ENCODE data around the gene ANKLE1. TPM values are rescaled to one million over a fixed set of nuclear protein-coding genes. Genes with fewer than 3 reads are reported as not detected.

Gene ANKLE1
- polyA plus RNA-seq, 1 donor (not counting 4 experiments of a cell fraction or from before 2014, with no cell fraction given), result 0.30 TPM

DNA sequence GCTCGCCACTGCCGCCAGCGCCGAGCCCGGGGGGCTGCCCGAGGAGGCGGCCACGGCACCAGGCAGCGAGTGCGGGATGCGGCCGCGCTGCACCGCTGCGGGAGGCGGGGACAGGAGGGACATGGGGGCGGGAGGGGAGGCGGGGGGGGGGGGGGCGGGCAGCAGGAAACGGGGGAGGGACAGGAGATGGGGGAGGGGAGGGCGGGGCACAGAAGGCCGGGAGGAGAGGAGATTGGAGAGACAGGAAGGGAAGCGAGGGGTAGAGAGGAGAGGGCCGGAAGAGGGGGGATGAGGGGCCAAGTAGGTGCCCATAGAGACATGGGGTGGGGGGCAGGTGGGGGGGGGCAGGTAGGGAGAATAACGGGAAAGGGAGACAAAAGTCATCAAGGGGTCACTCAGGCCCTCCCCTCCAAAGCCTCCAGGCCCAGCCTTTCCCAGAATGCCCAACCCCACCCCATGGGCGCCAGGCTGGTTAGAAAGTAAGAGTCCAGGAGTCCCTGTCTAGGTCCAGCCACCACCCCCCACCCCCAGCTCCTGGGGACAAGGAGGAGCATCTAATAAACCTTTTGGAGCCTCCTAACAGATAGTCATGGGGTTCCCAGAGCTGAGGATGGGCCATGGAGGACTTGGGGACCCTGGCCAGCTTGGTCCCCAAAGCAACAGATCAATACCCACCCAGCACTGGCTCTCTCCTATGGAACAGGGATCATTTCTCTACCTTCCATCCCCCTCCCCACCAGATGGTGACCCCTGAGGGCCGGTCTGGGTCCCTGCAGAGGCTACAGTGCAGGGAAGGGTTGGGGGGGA, 45.5 kb upstream of the ANKLE1 start:
- no peak for FAIRE-seq
- H3K79me2 ChIP-seq (ENCODE audit: control insufficient read depth, insufficient read depth, low read length), result peaks cover 34% of the 10 kb centered on the region
- H2AFZ ChIP-seq (ENCODE audit: control insufficient read depth, low read length), result no peak overlapping the region
- peaks cover 4% of the 10 kb centered on the region for H4K20me1 ChIP-seq (ENCODE audit: control insufficient read depth, extremely low read depth, insufficient read depth, low read length)
- no peak overlapping the region for H3K9ac ChIP-seq (ENCODE audit: control insufficient read depth, extremely low read depth, insufficient read depth, low read length)
- peaks cover 14% of the 10 kb centered on the region for H3K4me1 ChIP-seq (ENCODE audit: control insufficient read depth, extremely low read depth, insufficient read depth, low read length)
- no peaks in the 10 kb centered on the region for H3K27me3 ChIP-seq (ENCODE audit: control insufficient read depth, extremely low read depth, insufficient read depth, low read length)
- peak overlapping the region; percentile 92 for H3K4me2 ChIP-seq (ENCODE audit: control insufficient read depth, extremely low read depth, insufficient read depth, low read depth, low read length)
- H3K9me3 ChIP-seq (ENCODE audit: control insufficient read depth, low read depth, low read length), result no peaks in the 10 kb centered on the region
- H3K9me1 ChIP-seq (ENCODE audit: control insufficient read depth, extremely low read depth, insufficient read depth, low read length), result no peaks in the 10 kb centered on the region
- H3K4me3 ChIP-seq (ENCODE audit: control insufficient read depth in 2 of 3, extremely low read depth in 1 of 3, insufficient read depth in 2 of 3, low read depth in 1 of 3, low read length in 3 of 3), result peak overlapping the region; percentile 52 to 83 (median 79)
- DNase-seq (ENCODE audit: low read depth, low spot score), result no peak
- dilution Hi-C loops (cut with MboI; ENCODE audit: extremely low pct_ligation_motif_present, low sequenced_read_pairs), result no loop called here
- H3K27ac ChIP-seq (ENCODE audit: control insufficient read depth, insufficient read depth, low read length), result no peak overlapping the region
- H3K36me3 ChIP-seq (ENCODE audit: control insufficient read depth in 2 of 2, extremely low read depth in 1 of 2, insufficient read depth in 2 of 2, low read length in 2 of 2), result peaks cover 16 to 20% of the 10 kb centered on the region in 2 experiments
- TF ChIP-seq CTCF (optimal IDR thresholded peaks at IDR 0.05 in 1 of 3, IDR thresholded peaks at IDR 0.05 in 1 of 3, conservative IDR thresholded peaks at IDR 0.05 in 1 of 3; ENCODE audit: extremely low read depth in 1 of 3, insufficient read depth in 2 of 3, low read length in 3 of 3) (no peak), EZH2 (IDR thresholded peaks at IDR 0.05; ENCODE audit: low read length) (no peak)

DNA sequence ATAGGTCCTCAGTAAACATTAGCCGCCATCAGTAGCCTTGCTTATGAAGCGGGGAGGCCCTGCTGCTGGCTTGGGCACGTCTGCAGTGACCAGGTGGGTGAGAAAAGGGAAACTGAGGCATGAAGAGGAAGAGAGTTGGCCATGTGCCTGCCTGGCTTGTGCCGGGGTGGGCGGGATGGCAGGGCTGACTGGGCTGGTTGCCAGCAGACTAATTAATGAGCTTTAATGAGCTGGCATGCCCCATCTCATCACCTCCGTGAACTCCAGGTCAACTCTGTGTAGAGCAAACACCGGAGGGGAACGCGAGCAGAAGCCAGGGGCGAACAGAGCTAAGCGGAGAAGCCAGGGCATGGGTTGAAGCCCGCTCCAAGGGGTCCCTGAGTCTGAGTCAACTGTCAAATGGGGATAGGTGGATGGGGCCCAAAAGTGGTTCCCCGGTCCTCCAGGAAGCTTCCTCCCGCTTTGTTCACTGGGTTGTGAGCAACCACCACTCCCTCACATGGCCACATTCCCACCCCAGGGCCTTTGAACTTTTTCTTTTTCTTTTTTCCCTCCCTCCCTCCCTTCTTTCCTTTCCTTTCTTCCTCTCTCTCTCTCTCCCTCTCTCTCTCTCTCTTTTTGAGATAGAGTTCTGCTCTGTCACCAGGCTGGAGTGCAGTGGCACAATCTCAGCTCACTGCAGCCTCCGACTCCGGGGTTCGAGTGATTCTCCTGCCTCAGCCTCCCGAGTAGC, 44.7 kb upstream of the ANKLE1 start:
- Histone ChIP-seq H3K9ac (ENCODE audit: control insufficient read depth, extremely low read depth, insufficient read depth, low read length) (no peak overlapping the region), H2AFZ (ENCODE audit: control insufficient read depth, low read length) (no peak overlapping the region), H3K27ac (ENCODE audit: control insufficient read depth, insufficient read depth, low read length) (no peak overlapping the region), H3K4me3 (ENCODE audit: control insufficient read depth in 2 of 3, extremely low read depth in 1 of 3, insufficient read depth in 2 of 3, low read depth in 1 of 3, low read length in 3 of 3) (no peak overlapping the region), H3K79me2 (ENCODE audit: control insufficient read depth, insufficient read depth, low read length) (peaks cover 37% of the 10 kb centered on the region), H4K20me1 (ENCODE audit: control insufficient read depth, extremely low read depth, insufficient read depth, low read length) (peaks cover 4% of the 10 kb centered on the region), H3K9me1 (ENCODE audit: control insufficient read depth, extremely low read depth, insufficient read depth, low read length) (no peaks in the 10 kb centered on the region), H3K4me2 (ENCODE audit: control insufficient read depth, extremely low read depth, insufficient read depth, low read depth, low read length) (no peak overlapping the region), H3K36me3 (ENCODE audit: control insufficient read depth in 2 of 2, extremely low read depth in 1 of 2, insufficient read depth in 2 of 2, low read length in 2 of 2) (peaks cover 9 to 16% of the 10 kb centered on the region in 2 experiments), H3K9me3 (ENCODE audit: control insufficient read depth, low read depth, low read length) (no peaks in the 10 kb centered on the region), H3K27me3 (ENCODE audit: control insufficient read depth, extremely low read depth, insufficient read depth, low read length) (no peaks in the 10 kb centered on the region), H3K4me1 (ENCODE audit: control insufficient read depth, extremely low read depth, insufficient read depth, low read length) (peaks cover 14% of the 10 kb centered on the region)
- dilution Hi-C loops (cut with MboI; ENCODE audit: extremely low pct_ligation_motif_present, low sequenced_read_pairs), result no loop called here
- DNase-seq (ENCODE audit: low read depth, low spot score) (no peak), FAIRE-seq (no peak)
- no peak for TF ChIP-seq CTCF (optimal IDR thresholded peaks at IDR 0.05 in 1 of 3, IDR thresholded peaks at IDR 0.05 in 1 of 3, conservative IDR thresholded peaks at IDR 0.05 in 1 of 3; ENCODE audit: extremely low read depth in 1 of 3, insufficient read depth in 2 of 3, low read length in 3 of 3)
- no peak for TF ChIP-seq EZH2 (IDR thresholded peaks at IDR 0.05; ENCODE audit: low read length)
